DMS114 treated with DMSO at 0.1 percent for 48 hours (cell line): ENCODE measurements around the gene TPSB2.

Experiments used
- DNase-seq: peaks from one replicate; lab custom pipeline; 2025; ENCODE audit not compliant: unreplicated experiment; lab: John Stamatoyannopoulos, UW

The TPSB2 gene

DNA sequence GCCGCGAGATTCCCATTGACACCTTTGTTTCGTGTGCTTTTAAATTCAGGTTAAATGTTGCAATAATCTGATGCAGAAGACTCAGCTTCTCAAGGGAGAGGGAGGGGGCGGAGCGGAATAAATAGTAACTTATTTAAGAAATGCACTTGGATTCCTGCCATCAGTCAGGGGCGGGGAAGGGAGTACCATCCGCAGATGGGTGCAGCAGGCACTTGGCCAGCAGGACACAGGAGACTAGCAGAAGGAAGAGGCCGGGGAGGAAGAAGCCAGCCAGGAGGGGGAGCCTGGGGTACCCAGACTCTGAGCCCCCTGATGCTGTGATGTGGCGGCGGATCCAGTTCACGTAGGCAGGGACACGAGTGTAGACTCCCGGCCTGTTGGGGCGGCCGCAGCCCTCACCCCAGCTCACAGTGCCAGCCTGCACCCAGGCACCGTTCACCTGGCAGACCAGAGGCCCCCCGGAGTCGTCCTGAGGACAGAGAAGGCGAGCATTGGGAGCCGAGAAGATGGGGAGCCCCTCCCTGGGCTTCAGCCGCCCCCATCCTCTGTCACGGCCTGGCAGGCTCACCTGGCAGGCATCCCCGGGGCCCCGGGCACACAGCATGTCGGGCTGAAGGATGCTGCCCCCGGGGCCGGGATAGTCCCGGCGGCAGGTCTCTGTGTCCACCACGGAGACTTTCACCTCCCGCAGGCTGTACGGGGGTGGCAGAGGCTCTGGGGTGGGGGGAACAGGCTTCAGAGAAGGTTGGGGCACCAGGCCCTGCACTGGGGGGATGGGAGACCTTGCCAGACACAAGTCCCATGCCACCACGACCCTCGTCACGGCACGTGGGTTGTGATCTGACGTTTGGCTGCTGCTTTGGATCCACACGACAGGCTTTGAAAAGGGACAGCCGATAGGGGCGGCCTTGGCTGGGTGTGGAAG, 8.1 kb downstream of the TPSB2 start:
- DNase-seq, result no peak

GRCh38 chr16:1220841-1221627, 8.9 kb downstream of the TPSB2 start:
- no peak for DNase-seq

DNA sequence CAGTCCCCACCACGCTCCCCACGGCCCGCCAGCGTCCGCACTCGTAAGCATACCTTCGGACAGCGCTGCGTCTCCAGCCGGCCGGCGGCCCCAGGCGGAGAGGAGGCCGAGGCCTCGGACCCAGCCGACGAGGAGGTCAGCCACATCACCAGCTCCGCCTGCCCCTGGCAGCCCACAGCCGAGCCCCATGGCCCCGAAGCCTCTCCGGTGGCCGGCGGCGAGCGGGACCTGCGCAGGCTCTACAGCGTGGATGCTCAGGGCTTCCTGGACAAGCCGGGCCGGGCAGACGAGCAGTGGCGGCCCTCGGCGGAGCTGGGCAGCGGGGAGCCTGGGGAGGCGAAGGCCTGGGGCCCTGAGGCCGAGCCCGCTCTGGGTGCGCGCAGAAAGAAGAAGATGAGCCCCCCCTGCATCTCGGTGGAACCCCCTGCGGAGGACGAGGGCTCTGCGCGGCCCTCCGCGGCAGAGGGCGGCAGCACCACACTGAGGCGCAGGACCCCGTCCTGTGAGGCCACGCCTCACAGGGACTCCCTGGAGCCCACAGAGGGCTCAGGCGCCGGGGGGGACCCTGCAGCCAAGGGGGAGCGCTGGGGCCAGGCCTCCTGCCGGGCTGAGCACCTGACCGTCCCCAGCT, 9.8 kb downstream of the TPSB2 start:
- DNase-seq, result no peak

GRCh38 chr16:1218930-1219611, 10.9 kb downstream of the TPSB2 start:
- no peak for DNase-seq

DNA sequence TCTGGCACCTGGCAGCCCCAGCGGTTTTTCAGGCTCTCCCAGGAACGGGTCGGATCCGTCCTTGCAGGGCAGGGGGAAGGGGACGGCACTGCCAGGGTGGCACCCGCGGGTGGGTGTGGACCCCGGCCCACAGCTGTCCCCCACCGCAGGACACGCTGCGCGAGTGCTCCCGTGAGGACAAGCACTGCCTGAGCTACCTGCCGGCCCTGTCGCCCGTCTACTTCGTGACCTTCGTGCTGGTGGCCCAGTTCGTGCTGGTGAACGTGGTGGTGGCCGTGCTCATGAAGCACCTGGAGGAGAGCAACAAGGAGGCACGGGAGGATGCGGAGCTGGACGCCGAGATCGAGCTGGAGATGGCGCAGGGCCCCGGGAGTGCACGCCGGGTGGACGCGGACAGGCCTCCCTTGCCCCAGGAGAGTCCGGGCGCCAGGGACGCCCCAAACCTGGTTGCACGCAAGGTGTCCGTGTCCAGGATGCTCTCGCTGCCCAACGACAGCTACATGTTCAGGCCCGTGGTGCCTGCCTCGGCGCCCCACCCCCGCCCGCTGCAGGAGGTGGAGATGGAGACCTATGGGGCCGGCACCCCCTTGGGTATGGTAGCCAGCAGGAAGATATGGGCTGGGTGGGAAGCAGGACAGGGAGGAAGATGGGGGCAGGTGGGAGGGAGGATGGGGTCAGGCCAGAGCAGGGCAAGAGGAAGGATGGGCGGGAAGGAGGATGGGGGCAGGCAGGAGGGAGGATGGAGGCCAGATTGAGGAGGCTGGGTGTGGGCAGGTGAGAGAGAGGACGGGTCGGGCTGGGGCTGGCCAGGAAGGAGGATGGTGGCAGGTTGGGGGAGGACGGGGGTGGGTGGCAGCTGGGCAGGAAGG, 11.7 kb downstream of the TPSB2 start:
- DNase-seq, result no peak

GRCh38 chr16:1217526-1217925, 12.5 kb downstream of the TPSB2 start:
- DNase-seq, result no peak

DNA sequence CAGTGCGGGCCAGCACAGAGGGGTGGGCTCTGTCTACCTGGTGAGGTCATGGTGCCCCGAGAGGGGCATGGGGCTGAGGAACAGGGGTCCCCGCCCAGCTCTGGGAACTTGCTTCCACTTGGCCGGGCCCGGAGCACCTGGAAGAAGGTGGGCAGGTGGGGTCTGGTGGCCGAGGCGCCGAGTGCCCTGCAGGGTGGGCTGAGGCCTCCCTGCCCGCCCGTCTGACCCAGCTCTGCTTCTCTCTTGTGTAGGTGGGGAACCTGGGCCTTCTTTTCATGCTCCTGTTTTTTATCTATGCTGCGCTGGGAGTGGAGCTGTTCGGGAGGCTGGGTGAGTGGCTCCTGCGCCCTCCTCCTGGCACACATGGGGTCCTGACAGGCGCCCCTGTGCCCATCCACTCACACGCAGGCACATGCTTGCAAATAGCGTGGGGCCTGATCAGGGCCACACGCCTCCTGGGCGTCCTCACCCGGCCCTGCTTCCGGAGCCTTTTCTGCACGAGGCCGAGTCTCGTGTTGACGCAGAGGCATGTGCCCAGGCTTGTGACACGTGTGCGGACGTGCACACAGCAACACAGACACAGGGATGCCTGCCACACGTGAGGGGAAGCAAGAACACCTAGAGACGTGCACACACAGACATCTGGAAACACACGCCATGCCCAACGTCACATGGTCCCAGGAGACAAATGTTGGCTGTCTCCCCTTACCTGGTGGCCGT, 13.1 kb downstream of the TPSB2 start:
- no peak for DNase-seq

GRCh38 chr16:1216296-1216619, 13.7 kb downstream of the TPSB2 start:
- no peak for DNase-seq

GRCh38 chr16:1215574-1216295, 14.2 kb downstream of the TPSB2 start:
- no peak for DNase-seq

GRCh38 chr16:1214719-1215118, 15.3 kb downstream of the TPSB2 start:
- no peak for DNase-seq

DNA sequence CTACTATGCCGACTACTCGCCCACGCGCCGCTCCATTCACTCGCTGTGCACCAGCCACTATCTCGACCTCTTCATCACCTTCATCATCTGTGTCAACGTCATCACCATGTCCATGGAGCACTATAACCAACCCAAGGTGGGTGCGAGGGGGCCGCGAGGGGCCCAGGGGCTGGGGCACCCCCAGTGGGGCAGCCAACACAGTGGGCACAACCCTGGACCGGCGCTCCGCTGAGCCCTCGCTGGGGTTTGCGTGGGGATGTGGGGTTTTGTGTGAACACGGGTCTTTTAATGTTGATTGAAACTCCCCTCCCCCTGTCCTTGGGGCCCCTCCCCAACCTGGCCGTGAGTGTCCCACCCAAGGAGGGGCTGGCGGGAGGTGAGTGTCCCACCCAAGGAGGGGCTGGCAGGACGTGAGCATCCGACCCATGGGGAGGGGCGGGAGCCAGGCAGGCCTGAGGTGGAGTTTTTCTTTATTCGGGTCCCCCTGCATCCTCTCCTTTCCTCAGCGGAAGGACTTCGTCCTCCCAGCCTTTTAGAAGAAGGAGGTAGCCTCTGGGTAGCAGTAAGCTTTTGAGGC, 16.1 kb downstream of the TPSB2 start:
- DNase-seq, result no peak

DNA sequence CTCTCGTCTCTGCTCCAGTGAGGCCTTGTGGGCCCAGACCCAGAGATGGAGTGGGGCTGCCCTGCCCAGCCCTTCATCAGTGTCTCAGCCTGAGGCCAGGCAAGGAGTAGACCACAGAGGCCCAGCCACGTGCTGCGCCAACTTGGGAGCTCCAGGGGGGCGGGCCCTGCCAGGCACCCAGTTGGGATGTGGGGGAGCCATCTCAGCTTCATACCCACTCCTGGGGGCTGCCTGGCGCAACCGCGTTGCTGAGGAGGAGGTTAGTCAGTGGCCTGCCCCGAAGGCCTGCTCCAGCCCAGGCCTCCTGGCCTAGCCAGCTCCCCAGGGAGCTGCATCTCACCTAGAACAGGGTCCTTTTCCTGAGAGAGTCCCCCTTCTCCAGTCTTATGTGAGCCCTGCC, 16.8 kb downstream of the TPSB2 start:
- DNase-seq, result no peak

DNA sequence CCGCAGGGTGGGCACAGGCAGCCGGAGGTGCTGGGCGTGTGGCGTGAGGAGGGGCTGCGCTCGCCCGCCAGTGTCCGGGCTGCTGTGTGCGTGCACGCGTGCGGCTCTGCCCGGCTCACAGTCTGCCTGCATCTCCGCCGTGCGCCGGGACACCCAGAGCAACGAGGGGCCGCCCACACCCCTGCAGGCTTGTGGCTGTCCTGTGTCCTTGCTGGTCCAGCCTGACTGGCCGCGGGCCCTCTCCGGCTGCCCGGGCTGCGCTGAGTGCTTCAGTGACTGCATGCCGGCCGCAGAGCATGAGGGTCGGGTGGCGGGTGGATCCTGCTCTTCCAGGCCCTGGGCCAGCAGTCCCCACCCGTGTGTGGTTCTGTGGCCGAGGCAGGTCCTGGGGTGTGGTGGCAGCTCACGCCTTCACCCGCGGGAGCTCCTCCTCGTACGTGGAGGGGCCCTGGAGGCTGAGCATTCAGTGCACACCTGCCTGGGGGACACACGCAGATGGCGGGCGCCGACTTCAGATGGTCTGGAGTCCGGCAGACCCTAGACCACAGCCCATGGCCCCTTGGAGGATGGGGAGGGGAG, 17.3 kb downstream of the TPSB2 start:
- no peak for DNase-seq

DNA sequence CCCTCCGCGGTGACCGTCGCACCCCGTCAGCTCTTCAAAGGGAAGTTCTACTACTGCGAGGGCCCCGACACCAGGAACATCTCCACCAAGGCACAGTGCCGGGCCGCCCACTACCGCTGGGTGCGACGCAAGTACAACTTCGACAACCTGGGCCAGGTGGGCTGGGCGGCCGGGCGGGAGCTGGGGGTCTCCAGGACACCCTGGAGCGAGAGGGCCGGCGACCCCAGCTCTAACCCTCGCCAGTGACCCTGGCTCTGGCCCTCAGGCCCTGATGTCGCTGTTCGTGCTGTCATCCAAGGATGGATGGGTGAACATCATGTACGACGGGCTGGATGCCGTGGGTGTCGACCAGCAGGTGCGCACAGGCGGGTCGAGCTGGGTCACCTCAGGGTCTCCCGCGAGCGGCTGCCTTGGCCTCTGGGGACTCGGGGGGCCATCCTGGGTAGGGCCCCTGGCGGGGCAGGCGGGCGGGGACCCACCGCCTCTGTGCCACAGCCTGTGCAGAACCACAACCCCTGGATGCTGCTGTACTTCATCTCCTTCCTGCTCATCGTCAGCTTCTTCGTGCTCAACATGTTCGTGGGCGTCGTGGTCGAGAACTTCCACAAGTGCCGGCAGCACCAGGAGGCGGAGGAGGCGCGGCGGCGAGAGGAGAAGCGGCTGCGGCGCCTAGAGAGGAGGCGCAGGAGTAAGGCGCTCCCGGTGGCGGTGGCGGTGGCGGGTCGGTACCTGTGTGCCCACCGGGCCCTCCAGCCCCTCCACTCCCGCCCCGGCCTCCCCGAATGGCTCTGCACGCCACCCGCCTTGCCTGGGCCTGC, 18.3 kb downstream of the TPSB2 start:
- no peak for DNase-seq

GRCh38 chr16:1210461-1210860, 19.5 kb downstream of the TPSB2 start:
- no peak for DNase-seq

- DNase-seq, result no peak
Measured at GRCh38 chr16:1209081-1209480, 20.9 kb downstream of the TPSB2 start.

DNA sequence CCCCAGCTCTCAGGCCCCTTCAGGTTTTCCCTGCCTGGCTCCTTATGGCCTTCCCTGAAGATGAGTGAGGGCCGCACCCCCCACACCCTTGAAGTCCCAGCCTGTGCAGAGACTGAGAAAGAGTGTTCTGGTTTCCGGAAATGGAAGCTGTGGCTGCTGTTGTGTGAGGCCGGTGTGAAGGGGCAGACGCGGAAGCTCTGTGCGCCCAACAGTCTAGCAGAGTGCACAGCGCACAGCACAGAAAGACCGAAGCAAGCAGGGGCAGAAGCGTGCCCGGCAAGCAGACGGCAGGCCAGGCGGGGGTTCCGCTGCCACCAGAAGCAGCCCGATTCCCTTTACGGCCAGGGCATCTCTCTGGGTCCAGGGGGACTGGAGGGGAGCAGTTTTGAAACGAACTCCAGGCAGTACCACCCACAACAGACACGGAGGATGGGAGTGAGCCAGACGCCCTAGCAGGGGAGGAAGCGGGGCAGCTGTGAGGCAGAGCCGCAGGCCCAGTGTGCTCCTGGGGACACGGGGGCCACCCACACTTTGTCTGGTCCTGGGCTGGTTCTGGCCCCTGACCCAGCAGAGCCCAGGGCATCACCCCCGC, 21.6 kb downstream of the TPSB2 start:
- no peak for DNase-seq
